ENCODE results near the gene PPP2R5C.

DNA sequence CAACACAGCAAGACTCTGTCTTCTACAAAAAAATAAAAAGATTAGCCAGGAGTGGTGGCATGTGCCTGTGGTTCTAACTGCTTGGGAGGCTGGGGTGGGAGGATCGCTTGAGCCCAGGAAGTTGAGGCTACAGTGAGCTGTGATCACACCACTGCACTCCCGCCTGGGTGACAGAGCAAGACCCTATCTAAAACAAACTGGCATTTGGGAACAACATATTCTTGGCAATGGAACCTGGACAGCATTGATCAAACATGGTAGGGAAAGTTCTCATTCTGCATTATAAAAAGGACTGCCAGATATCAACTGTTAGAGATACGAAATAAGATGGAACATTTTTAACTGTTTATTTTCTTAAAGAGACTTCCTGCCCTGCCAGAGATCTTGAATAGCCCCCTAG is 81.5 kb downstream of the PPP2R5C start:
- TF ChIP-seq TAF1 (IDR thresholded peaks at IDR 0.05; ENCODE audit: low read depth, low read length) (no peak), POLR2AphosphoS5 (IDR thresholded peaks at IDR 0.05; ENCODE audit: low read depth, low read length) (no peak)
